Gastrocnemius medialis (tissue), 4 donors: ENCODE data around the gene MCM7. TPM values are rescaled to one million over a fixed set of nuclear protein-coding genes. Genes with fewer than 3 reads are reported as not detected.

ENCODE experiments used
- ATAC-seq, 2 donors: fragments of 150-250 bp; one replicate each; pipeline ENCODE4 v1.9.1; 2016
- DNase-seq, 2 donors: peaks; one replicate each; pipeline ENCODE4 v3.0.0-alpha.2; 2019
- H3K27ac ChIP-seq, 4 donors: fragments of 200-600 bp; sonication (generic); 1 replicate in 1 of 4; 2 replicates in 3 of 4; pipeline ENCODE4 v1.5.1; 2016 to 2018; ENCODE audit warnings: mild to moderate bottlenecking in 2 of 4, moderate library complexity in 1 of 4
- H3K27me3 ChIP-seq, 3 donors: fragments of 200-600 bp; sonication (generic) in 2 of 3; 1 replicate in 1 of 3; 2 replicates in 2 of 3; pipeline versions ENCODE4 v1.5.1 to v1.6.0; 2016 to 2019; ENCODE audit warnings: mild to moderate bottlenecking in 1 of 3, moderate library complexity in 1 of 3
- H3K36me3 ChIP-seq, 2 donors: fragments of 200-600 bp; sonication (generic) in 1 of 2; one replicate each; pipeline ENCODE4 v1.5.1; 2017 to 2018
- H3K4me1 ChIP-seq, 2 donors: fragments of 200-600 bp; sonication (generic) in 1 of 2; one replicate each; pipeline ENCODE4 v1.5.1; 2016 to 2017; ENCODE audit warnings: mild to moderate bottlenecking in 2 of 2
- H3K4me3 ChIP-seq, 4 donors: fragments of 200-600 bp; sonication (generic) in 3 of 4; 1 replicate in 1 of 4; 2 replicates in 3 of 4; pipeline ENCODE4 v1.5.1; 2016 to 2019; ENCODE audit warnings: mild to moderate bottlenecking in 2 of 4
- H3K9me3 ChIP-seq, 3 donors: fragments of 200-600 bp; sonication (generic) in 2 of 3; 1 replicate in 1 of 3; 2 replicates in 2 of 3; pipeline ENCODE4 v1.5.1; 2016 to 2019
- POLR2A ChIP-seq, 2 donors: fragments of 450-650 bp; IDR thresholded peaks; one replicate each; pipeline ENCODE4 v1.6.1; 2017; ENCODE audit warnings: antibody characterized with exemption in 2 of 2, mild to moderate bottlenecking in 2 of 2, moderate library complexity in 2 of 2
- in situ Hi-C, 4 donors: fragments of 200-750 bp; cut with MboI; loops; one replicate each; pipeline versions ENCODE4 v1.15.0 to v1.8.0; 2017; ENCODE audit warnings: low sequenced_read_pairs in 4 of 4
- intact Hi-C: fragments of 100-400 bp; cut with DNase I; formaldehyde crosslinking; loops from one replicate; pipeline ENCODE4 v1.15.1; 2023; ENCODE audit warnings: low total_unique reads
- total RNA-seq, 4 donors: library from RNA; depleted of rRNA; stranded (reverse); fragments of >200 nt; gene quantifications; one replicate each; pipeline versions ENCODE4 v1.1.0 to v1.2.3, GENCODE V29; 2016
- TF ChIP-seq, protein P1 (sequence below), 5 experiments: fragments of 450-650 bp in 3 of 5; fragments of 200-600 bp in 2 of 5; sonication (generic) in 2 of 5; IDR thresholded peaks in 4 of 5; conservative IDR thresholded peaks in 1 of 5; 1 replicate in 4 of 5; 2 replicates in 1 of 5; pipeline ENCODE4 v1.5.1; 2016 to 2019; ENCODE audit warnings: antibody characterized with exemption in 5 of 5, mild to moderate bottlenecking in 3 of 5, moderate library complexity in 3 of 5

The MCM7 gene
- total RNA-seq, 4 donors from 2014 or later: 23.9 to 45.7 (median 36.1) TPM

DNA sequence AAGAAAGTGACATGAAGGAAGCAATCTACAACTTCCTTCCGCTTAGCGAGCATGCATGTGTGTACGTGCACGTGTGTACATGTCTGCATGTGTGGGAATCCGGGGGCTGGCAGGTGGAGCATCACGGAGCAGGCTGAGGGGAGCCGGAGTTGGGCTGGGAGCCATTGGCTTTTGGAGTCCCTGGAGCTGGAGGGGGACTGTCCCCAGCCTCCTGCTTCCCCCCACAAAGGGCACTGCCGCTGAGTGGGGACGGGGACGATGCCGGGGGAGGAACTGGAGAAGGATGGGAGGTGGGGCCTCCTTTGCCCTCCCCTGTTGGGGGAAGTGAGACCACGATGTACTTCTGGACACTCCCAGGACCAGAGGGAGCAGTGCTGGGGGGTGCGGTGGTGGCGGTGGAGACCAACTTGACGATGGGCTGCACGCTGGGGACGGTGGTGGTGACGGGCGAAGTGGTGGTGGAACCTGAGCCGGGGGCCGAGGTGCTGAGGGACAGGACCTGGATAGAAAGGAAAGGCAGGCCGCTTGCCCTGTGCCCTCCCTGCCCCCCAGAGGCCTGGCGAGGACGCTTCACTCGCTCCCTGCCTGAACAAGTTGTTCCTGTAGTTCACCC, 6.0 kb upstream of the MCM7 start:
- Histone ChIP-seq H3K36me3 (peaks cover 0 to 64% of the 10 kb centered on the region in 2 donors), H3K4me3 (no peak overlapping the region), H3K27ac (no peak overlapping the region), H3K4me1 (peaks cover 4 to 6% of the 10 kb centered on the region in 2 donors), H3K9me3 (no peaks in the 10 kb centered on the region), H3K27me3 (no peaks in the 10 kb centered on the region)
- ATAC-seq (no peak), DNase-seq (no peak)
- in situ Hi-C loops (no loop called here), intact Hi-C loops (no loop called here)
- TF ChIP-seq POLR2A (IDR thresholded peaks at IDR 0.05): no peak
- TF ChIP-seq, protein P1, sequence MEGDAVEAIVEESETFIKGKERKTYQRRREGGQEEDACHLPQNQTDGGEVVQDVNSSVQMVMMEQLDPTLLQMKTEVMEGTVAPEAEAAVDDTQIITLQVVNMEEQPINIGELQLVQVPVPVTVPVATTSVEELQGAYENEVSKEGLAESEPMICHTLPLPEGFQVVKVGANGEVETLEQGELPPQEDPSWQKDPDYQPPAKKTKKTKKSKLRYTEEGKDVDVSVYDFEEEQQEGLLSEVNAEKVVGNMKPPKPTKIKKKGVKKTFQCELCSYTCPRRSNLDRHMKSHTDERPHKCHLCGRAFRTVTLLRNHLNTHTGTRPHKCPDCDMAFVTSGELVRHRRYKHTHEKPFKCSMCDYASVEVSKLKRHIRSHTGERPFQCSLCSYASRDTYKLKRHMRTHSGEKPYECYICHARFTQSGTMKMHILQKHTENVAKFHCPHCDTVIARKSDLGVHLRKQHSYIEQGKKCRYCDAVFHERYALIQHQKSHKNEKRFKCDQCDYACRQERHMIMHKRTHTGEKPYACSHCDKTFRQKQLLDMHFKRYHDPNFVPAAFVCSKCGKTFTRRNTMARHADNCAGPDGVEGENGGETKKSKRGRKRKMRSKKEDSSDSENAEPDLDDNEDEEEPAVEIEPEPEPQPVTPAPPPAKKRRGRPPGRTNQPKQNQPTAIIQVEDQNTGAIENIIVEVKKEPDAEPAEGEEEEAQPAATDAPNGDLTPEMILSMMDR (IDR thresholded peaks at IDR 0.05 in 4 of 5, conservative IDR thresholded peaks at IDR 0.05 in 1 of 5): no peak

DNA sequence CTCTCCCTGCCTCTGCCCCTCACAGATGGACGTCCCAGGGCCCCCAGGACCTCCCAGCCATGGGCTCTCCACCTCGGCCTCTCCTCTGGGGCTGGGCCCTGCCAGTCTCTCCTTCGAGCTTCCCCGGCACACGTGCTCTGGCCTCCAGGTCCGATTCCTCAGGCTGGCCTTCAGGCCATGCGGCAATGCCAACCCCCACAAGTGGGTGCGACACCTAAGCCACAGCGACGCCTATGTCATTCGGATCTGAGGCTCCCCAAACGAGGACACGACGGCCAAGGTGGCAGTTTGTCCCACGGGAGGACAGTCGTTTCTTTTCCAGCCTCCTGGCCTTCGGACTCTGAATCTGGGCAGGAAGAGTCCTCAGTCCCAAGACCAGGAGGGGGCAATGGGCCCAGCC, 5.4 kb upstream of the MCM7 start:
- ATAC-seq (no peak), DNase-seq (no peak)
- Histone ChIP-seq H3K4me3 (no peak overlapping the region), H3K36me3 (peaks cover 0 to 58% of the 10 kb centered on the region in 2 donors), H3K9me3 (no peaks in the 10 kb centered on the region), H3K27ac (no peak overlapping the region), H3K27me3 (no peaks in the 10 kb centered on the region), H3K4me1 (peaks cover 5 to 7% of the 10 kb centered on the region in 2 donors)
- in situ Hi-C loops: no loop called here
- TF ChIP-seq, protein P1 (IDR thresholded peaks at IDR 0.05 in 4 of 5, conservative IDR thresholded peaks at IDR 0.05 in 1 of 5): no peak
- no peak for TF ChIP-seq POLR2A (IDR thresholded peaks at IDR 0.05)
- intact Hi-C loops: no loop called here

DNA sequence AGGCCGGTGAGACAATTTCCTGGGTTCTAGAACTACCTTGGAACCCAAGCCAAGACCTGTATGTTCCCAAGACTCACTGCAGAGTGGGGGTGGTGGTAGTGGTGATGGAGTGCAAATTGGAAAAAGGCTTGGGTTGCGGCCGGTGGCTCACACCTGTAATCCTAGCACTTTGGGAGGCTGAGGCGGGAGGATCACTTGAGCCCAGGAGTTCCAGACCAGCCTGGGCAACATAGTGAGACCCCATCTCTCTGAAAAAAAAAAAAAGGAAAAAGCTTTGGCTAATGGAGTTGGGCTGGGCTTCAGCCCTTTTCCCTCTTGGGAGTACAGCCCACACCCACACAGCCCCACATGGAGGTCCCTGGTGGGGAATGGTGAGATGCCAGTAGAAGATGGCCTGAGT, 4.3 kb upstream of the MCM7 start:
- Histone ChIP-seq H3K36me3 (peaks cover 0 to 47% of the 10 kb centered on the region in 2 donors), H3K27ac (no peak overlapping the region), H3K9me3 (no peaks in the 10 kb centered on the region), H3K27me3 (no peaks in the 10 kb centered on the region), H3K4me1 (peaks cover 5 to 7% of the 10 kb centered on the region in 2 donors), H3K4me3 (no peak overlapping the region)
- no peak for DNase-seq
- in situ Hi-C loops: no loop called here
- ATAC-seq: no peak
- intact Hi-C loops: no loop called here
- TF ChIP-seq, protein P1 (IDR thresholded peaks at IDR 0.05 in 4 of 5, conservative IDR thresholded peaks at IDR 0.05 in 1 of 5): no peak
- no peak for TF ChIP-seq POLR2A (IDR thresholded peaks at IDR 0.05)

DNA sequence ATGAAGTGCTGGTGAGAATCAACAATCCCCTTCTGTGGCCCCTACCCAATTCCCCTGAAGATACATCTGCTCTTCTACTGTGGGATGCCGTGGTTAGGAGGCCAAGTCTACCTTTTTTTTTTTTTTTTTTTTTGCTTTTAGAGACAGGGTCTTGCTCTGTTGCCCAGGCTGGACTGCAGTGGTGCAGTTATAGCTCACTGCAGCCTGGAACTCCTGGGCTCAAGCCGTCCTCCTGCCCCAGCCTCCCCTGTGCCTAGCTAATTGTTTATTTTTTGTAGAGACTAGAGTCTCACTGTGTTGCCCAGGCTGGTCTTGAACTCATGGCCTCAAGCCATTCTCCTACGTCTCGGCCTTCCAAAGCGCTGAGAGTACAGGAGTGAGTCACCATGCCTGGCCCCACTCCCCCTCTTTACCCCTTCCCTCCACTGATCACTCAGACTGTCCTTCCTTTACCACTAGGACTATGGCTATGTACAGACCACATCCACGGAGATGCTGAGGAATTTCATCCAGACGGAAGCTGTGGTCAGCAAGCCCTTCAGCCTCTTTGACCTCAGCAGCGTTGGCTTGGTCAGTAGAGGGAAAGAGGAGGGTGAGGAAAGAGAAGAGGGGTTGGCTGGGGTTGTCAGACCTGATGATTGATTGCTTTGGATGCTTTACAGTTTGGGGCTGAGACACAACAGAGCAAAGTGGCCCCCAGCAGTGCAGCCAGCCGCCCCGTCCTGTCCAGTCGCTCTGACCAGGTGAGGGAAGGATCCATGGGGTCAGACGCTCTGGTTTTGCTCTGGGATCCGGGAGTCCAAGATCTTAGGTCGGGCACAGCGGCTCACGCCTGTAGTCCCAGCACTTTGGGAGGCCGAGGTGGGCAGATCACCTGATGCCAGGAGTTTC, 2.0 kb upstream of the MCM7 start:
- Histone ChIP-seq H3K27me3 (no peaks in the 10 kb centered on the region), H3K4me1 (peaks cover 13 to 17% of the 10 kb centered on the region in 2 donors), H3K9me3 (no peaks in the 10 kb centered on the region), H3K27ac (no peak overlapping the region), H3K4me3 (no peak overlapping the region), H3K36me3 (peaks cover 0 to 39% of the 10 kb centered on the region in 2 donors)
- in situ Hi-C loops: no loop called here
- DNase-seq: no peak
- ATAC-seq: no peak
- intact Hi-C loops: loop anchor here (5.0 kb wide), 1 partner anchor 324 kb away; the partner anchor contains the start of genes MEPCE and ZCWPW1
- TF ChIP-seq, protein P1 (IDR thresholded peaks at IDR 0.05 in 4 of 5, conservative IDR thresholded peaks at IDR 0.05 in 1 of 5): no peak
- no peak for TF ChIP-seq POLR2A (IDR thresholded peaks at IDR 0.05)
